BJ (cell line): ENCODE measurements around the gene COL11A1. TPM values are rescaled to one million over a fixed set of nuclear protein-coding genes. Genes with fewer than 3 reads are reported as not detected.

Experiments used
- CTCF ChIA-PET: fragments of 350-600 bp; formaldehyde crosslinking; extraction: SDS; loops from one replicate; lab custom pipeline; 2021; ENCODE audit warnings: antibody characterized with exemption, inconsistent platforms; lab: Yijun Ruan, JAX
- POLR2A ChIA-PET: fragments of 300-600 bp; sonication (Branson Sonifier 250); formaldehyde crosslinking; extraction: SDS; loops from one replicate; lab custom pipeline; 2021; ENCODE audit warnings: antibody characterized with exemption; lab: Charles Lee
- DNase-seq: peaks from one replicate; pipeline ENCODE4 v3.0.0-alpha.2; 2011; ENCODE audit warnings: low read depth
- H3K27me3 ChIP-seq: 2 replicates; pipeline ENCODE4 v1.6.0; 2011; ENCODE audit warnings: low read length; ENCODE audit not compliant: control insufficient read depth, insufficient read depth
- H3K36me3 ChIP-seq: 2 replicates; pipeline ENCODE4 v1.5.1; 2011; ENCODE audit warnings: low read length; ENCODE audit not compliant: control insufficient read depth, insufficient read depth
- H3K4me3 ChIP-seq: 2 replicates; pipeline ENCODE4 v1.5.1; 2011; ENCODE audit warnings: low read depth, mild to moderate bottlenecking, control low read depth, low read length
- CTCF ChIP-seq: IDR thresholded peaks from 2 replicates; pipeline ENCODE4 v1.5.1; 2011; ENCODE audit warnings: low read depth, mild to moderate bottlenecking, control low read depth, inconsistent platforms, low read length, moderate library complexity; ENCODE audit not compliant: insufficient read depth
- polyA plus RNA-seq: library from polyadenylated mRNA; depleted of rRNA; stranded (reverse); fragments of >200 nt; gene quantifications from 2 replicates; pipeline ENCODE4 v1.2.3, GENCODE V29; 2011

The COL11A1 gene
- polyA plus RNA-seq, 1 experiment, result 34.4 TPM

GRCh38 chr1:103087256-103087655 lies 21.1 kb downstream of the COL11A1 start:
- DNase-seq, result no peak
- TF ChIP-seq CTCF, result no peak
- CTCF ChIA-PET, result interaction anchor here (0.7 to 4.0 kb wide), 5 partner anchors 11 to 374 kb away, joined by 3 to 19 read pairs (median 6); no protein-coding TSS in a partner anchor

GRCh38 chr1:103084181-103084580 lies 24.1 kb downstream of the COL11A1 start:
- ChIA-PET POLR2A (no interaction called here), CTCF (no interaction called here)
- no peak for TF ChIP-seq CTCF
- no peak overlapping the region for H3K4me3 ChIP-seq
- no peak for DNase-seq
- no peaks in the 10 kb centered on the region for H3K27me3 ChIP-seq
- H3K36me3 ChIP-seq, result no peaks in the 10 kb centered on the region

More at GRCh38 chr1:103087256-103087655, 21.1 kb downstream of the COL11A1 start:
- Histone ChIP-seq H3K27me3 (no peaks in the 10 kb centered on the region), H3K36me3 (no peaks in the 10 kb centered on the region), H3K4me3 (no peak overlapping the region)
- POLR2A ChIA-PET, result interaction anchor here (0.6 kb wide), 1 partner anchor 59 kb away, joined by 3 read pairs; no protein-coding TSS in a partner anchor

- DNase-seq, result no peak
- no peak overlapping the region for H3K4me3 ChIP-seq
- H3K27me3 ChIP-seq, result no peaks in the 10 kb centered on the region
- H3K36me3 ChIP-seq, result no peaks in the 10 kb centered on the region
- TF ChIP-seq CTCF, result no peak
- ChIA-PET POLR2A (no interaction called here), CTCF (no interaction called here)
Measured at GRCh38 chr1:103075316-103076000, 32.9 kb downstream of the COL11A1 start.

GRCh38 chr1:103074224-103074623 lies 34.1 kb downstream of the COL11A1 start:
- CTCF ChIA-PET, result interaction anchor here (0.7 kb wide), 1 partner anchor 762 kb away, joined by 3 read pairs; no protein-coding TSS in a partner anchor
- POLR2A ChIA-PET, result no interaction called here
- Histone ChIP-seq H3K4me3 (no peak overlapping the region), H3K27me3 (no peaks in the 10 kb centered on the region), H3K36me3 (no peaks in the 10 kb centered on the region)
- TF ChIP-seq CTCF, result no peak
- no peak for DNase-seq

GRCh38 chr1:103069201-103069600 lies 39.1 kb downstream of the COL11A1 start:
- H3K36me3 ChIP-seq, result no peaks in the 10 kb centered on the region
- no peak overlapping the region for H3K4me3 ChIP-seq
- H3K27me3 ChIP-seq, result no peaks in the 10 kb centered on the region
- ChIA-PET POLR2A (no interaction called here), CTCF (no interaction called here)
- DNase-seq, result no peak
- TF ChIP-seq CTCF, result no peak
